Occipital lobe (tissue), 2 donors: Measurements from ENCODE around the gene CRX. TPM values are rescaled to one million over a fixed set of nuclear protein-coding genes. Genes with fewer than 3 reads are reported as not detected.
"Not testable (repeated sequence)": the region's sequence is repeated elsewhere in the genome, so short reads cannot be mapped to it uniquely, and the experiment has no call there.

Experiments
- DNase-seq: peaks from one replicate; lab custom pipeline; 2025; lab: John Stamatoyannopoulos, UW
- total RNA-seq: library from RNA; depleted of rRNA; stranded (reverse); fragments of >200 nt; gene quantifications from one replicate; pipeline ENCODE4 v1.2.3, GENCODE V29; 2014

The CRX gene
- not detected for total RNA-seq

DNA sequence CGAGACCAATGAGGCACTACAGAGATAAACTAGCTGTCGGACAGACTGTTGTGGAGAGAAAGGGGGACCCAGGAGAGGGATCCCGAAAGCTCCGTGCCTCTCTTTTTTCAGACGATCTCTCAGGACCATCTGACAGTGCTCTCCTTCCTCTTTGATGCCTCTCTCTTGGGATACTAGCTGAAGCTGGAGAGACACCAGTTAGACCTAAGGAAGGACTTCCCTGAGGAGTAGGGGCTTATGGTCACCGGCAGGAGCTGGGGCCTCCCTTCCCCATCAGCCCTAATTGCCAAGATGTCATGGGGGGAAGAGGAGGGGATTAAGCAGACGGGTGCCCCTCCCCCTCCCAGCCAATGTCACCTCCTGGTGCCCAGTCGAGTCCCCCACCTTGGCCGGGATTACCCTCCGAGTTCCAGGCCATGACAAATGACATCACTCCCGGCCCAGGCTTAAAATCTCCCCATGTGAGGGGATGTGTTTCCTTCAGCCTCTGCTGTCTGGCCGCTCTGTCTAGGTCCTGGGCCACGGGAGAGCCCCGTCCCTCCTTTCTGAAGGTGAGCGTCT lies at the start of gene CRX:
Gene CRX, plus strand, starts transcription at position 478 of the 561 bp plus-strand sequence. CDS start 12,507 bp downstream, outside the sequence.
- no peak for DNase-seq

DNA sequence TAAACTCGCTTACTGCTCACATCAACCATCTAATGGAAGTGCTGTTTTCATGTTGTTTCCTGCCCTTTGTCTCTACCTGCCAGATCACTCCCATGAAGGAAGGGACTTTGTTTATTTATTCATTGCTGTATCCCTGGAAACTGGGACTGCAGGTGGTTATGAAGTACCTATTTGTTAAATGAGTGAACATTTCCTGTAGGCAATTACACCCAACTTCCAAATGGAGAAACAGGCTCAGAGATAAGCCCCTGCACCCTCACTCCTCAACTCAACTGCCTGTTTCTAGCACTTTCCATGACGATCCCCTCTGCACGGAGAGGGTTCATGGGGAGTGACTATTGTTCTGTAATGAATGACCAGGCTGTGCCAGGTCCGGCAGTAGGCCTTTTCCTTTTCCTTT lies 45.2 kb upstream of the CRX start:
- DNase-seq: no peak

DNA sequence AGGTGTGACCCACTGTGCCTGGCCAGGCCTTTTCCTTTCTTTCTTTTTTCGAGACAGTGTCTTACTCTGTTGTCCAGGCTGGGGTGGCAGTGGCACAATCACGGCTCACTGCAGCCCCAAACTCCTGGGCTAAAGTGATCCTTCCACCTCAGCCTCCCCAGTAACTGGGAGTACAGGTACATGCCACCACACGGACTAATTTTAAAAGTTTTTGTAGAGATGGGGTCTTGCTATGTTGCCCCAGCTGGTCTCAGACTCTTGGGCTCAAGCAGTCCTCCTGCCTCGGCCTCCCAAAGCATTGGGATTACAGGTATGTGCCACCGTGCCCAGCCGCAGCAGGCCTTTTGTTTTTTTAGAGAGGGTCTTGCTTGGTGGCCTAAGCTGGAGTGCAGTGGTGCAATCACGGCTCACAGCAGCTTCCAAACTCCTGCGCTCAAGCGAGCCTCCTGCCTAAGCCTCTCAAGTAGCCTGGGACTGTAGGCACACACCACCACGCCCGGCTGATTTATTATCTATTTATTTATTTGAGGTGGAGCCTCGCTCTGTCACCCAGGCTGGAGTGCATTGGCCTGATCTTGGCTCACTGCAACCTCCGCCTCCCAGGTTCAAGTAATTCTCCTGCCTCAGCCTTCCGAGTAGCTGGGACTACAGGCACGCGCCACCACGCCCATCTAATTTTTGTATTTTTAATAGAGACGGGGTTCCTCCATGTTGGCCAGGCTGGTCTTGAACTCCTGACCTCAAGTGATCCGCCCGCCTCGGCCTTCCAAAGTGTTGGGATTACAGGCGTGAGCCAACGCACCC lies 44.3 kb upstream of the CRX start:
- DNase-seq: not testable (repeated sequence)

DNA sequence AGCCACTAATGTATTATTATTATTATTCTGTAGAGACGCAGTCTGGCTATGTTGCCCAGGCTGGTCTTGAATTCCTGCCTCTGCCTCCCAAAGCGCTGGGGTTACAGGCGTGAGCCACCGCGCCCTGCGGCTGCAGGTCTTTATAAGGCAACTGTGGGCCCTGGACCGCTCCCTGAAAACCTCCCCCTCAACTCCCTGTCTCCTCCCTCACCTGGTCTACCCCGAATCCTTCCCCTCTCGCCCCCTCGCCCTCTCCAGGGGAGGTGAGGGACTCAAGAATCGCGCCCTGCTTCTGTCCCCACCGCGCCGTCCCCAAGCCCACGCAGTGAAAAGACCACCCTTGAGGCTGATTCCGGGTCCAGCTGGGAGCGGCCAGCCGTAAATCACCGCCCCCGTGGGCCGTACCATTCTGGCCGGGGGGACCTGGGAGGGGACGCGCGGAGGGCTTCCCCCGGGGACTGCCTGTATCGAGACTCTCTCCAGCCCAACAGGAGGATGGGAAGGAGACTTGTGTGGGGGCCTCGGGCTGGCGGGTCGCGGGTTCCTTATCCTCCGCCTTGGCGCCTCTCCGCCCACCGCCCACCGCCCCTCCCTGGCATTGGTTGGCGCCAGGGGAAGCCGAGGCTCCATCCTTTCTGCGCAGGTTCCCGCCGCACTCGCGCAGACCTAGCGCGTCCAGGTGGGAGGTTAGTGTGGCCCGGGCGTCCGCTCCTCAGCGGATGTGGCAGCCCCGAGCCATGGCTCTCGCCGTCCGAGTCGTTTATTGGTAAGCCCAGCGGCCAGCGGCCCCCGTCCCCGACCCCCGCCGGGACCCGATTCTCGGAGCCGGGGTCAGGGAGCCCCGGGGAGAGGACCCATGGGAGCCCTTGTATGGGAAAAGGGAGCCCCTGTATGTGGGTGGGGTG lies 43.4 kb upstream of the CRX start, which contains the start of gene SELENOW:
Gene SELENOW, plus strand, starts transcription at position 655 of the 905 bp plus-strand sequence. Its CDS starts 83 bp downstream, at position 738.
- DNase-seq: peak; percentile 87

DNA sequence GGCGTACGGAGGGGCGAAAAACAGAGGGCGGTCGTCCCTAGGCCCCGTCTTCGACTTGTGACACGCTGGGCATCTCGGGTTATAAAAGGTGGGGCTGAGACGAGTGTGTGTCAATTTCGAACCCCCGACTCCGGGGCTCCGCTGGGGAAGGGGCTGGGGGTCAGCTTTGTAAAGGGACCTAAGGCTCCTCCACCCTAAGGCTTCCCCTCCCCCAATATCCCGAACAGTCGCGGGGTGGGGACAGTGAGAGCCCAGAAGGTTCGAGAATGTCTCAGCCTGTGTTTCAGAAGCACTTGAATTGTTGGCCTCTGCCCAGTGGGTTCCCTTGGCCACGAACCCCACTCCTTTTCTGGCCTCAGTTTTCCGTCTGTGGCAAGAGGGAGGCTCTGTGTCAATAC lies 42.8 kb upstream of the CRX start:
- DNase-seq: no peak

DNA sequence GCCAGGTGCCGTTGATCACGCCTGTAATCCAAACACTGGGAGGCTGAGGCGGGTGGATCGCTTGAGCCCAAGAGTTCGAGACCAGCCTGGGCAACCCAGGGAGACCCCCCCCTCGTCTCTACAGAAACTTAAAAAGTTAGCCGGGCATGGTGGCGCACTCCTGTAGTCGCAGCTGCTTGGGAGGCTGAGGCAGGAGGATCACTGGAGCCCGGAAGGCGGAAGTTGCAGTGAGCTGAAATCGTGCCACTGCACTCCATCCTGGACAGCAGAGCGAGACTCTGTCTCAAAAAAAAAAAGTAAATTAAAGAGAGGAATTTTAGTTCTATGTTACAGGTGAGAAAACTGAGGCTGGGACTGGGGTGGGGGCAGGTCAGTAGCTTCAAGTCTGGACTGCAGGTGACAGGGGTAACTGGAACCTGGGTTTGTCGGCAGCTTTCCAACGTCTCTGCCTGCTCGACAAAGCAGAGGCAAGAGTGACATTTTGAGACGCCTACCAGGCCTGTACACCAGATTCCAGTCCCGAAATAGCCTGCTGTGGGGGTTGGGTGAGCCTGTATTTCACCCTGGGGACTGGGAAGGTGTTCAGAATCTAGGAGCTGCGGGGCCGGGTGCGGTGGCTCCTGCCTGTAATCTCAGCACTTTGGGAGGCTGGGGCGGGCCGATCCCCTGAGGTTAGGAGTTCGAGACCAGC lies 42.1 kb upstream of the CRX start:
- DNase-seq: peak; percentile 39

DNA sequence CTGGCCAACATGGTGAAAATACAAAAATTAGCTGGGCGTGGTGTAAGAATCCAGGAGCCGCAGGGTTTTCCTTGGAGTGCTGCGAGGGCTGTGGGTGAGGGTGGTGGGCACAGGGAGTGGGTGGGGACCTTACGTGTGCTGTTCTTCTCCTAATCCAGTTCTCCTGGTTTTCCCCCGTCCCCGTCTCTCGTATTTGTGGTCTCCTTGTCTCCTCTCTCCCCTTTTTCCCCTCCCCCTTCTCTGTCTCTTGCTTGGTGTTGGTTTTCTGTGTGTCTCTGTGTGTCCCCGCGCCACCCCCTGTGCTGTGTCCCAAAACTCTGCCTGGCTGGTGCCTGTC lies 41.6 kb upstream of the CRX start:
- DNase-seq: no peak

DNA sequence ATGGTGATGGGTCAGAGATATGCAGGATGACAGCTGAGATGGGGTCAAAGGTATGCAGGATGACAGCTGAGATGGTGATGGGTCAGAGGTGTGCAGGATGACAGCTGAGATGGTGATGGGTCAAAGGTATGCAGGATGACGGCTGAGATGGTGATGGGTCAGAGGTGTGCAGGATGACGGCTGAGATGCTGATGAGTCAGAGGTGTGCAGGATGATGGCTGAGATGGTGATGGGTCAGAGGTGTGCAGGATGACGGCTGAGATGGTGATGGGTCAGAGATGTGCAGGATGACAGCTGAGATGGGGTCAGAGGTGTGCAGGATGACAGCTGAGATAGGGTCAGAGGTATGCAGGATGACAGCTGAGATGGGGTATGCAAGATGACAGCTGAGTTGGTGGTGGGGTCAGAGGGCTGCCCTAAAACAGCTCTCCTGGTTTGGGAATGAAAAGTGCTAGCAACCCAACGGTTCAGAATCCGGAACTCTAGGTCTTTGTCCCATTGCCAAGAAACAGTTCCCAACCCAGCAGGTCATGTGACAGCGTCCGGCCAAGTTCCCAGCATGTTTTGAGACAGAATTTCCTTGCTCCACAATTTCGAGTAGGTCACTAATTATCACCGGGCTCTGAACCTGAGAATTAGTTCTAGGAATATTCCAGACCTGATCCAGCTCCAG lies 40.0 kb upstream of the CRX start:
- DNase-seq: peak; percentile 22

DNA sequence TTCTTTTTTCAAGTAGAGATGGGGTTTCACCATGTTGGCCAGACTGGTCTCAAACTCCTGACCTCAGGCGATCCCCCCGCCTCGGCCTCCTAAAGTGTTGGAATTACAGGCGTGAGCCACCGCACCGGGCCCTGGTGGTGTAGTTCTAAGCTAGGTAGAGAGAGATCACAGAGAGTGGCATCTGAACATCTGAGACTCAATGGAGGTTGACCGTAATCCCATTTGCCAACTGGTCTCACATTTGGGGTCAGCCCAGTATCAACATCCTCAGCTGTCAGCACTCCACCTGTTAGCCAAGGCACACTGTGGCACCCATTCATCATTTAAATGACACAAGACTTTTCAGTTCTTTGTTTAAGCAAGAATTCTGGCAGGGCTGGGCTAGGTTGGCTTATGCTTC lies 35.2 kb upstream of the CRX start:
- no peak for DNase-seq

DNA sequence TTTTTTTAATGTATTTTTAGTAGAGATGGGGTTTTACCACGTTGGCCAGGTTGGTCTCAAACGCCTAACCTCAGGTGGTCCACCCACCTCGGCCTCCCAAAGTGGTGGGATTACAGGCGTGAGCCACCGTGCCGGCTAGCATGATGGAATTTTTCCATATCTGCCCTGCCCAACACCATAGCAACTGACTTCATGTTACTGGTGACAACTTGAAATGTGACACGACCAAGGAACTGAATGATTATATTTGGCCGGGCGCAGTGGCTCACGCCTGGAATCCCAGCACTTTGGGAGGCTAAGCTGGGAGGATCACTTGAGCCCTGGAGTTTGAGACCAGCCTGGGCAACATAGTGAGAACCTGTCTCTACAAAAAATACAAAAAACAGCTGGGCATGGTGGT lies 34.4 kb upstream of the CRX start:
- DNase-seq: not testable (repeated sequence)

DNA sequence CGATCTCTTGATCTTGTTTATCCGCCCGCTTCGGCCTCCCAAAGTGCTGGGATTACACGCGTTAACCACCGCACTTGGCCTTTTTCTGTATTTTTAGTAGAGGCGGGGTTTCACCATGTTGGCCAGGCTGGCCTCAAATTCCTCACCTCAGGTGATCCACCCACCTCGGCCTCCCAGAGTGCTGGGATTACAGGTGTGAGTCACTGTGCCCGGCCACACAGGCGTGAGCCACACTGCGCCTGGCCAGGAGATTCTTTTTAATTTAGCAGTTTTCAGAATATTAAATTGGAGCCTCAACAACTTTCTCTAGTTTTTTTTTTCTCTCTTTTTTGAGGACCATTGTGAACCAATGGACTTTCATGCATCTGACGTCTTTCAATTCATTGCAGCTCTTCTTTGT lies 31.9 kb upstream of the CRX start:
- not testable (repeated sequence) for DNase-seq

DNA sequence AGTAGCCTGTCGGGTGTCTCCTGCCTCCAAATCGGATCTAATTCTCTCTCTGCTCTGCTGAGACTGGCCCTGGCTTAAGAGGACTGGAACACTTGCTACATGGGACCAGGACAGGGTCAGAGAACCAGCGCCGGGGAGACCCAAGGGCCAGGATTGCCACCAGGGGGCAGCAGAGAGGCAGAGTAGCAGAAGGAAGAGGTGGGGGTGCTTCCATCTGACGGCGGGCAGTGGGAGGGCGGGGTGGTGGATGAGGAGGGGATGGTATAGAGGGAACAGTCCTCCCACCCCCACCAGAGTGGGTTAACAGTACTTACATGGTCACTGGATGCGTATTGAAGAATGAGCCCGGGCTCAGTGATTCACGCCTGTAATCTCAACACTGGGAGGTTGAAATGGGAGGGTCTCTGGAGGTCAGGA lies 31.3 kb upstream of the CRX start:
- DNase-seq: peak; percentile 17

DNA sequence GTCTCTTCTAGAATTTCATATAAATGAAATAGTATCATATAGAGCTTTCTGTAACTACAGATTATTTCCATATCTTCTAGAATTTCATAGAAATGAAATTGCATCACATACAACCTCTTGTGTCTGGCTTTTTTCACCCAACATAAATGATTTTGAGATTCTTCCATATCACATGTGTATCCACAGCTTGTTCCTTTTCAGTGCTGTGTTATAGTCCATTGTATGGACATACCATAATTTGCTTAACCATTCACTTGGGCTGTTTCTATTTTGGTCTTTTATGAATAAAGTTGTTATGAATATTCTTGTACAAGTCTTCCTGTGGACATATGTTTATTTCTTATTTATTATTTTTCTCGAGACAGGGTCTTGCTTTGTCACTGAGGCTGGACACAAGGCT lies 29.1 kb upstream of the CRX start:
- DNase-seq: no peak

DNA sequence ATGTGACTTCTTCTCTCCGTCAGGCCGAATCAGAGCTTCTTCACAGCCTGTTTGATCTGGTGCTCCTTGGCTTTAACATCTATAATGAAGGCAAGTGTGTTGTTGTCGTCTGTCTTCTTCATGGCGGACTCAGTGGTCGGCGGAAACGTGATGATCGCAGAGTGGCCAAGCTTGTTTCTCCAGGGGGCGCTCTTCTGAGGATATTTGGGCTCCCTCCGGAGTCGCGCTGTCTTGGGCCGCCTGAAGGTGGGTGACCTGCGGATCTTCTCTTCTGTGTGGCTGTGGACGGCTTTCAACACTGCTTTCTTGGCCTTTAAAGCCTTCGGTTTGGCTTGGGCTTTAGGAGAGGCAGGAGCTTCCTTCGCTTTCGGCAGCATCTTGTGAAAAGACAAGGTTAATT lies 27.2 kb upstream of the CRX start:
- DNase-seq: no peak

DNA sequence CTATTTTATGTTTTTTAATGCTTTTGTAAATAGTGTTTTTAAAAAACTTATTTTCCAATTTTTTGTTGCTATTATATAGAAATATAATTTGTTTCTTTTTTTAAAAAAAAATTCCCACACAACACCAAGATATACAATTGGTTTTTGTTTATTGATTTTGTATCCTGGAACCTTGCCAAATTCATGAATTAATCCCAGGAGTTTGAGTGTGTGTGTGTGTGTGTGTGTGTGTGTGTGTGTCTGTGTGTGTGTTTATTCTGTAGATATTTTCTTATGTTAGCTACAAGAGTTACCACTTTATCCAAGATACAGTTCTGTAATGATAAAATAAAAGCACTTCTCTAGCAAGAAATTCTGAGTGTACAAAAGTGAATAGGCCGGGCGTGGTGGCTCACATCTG lies 25.0 kb upstream of the CRX start:
- no peak for DNase-seq

DNA sequence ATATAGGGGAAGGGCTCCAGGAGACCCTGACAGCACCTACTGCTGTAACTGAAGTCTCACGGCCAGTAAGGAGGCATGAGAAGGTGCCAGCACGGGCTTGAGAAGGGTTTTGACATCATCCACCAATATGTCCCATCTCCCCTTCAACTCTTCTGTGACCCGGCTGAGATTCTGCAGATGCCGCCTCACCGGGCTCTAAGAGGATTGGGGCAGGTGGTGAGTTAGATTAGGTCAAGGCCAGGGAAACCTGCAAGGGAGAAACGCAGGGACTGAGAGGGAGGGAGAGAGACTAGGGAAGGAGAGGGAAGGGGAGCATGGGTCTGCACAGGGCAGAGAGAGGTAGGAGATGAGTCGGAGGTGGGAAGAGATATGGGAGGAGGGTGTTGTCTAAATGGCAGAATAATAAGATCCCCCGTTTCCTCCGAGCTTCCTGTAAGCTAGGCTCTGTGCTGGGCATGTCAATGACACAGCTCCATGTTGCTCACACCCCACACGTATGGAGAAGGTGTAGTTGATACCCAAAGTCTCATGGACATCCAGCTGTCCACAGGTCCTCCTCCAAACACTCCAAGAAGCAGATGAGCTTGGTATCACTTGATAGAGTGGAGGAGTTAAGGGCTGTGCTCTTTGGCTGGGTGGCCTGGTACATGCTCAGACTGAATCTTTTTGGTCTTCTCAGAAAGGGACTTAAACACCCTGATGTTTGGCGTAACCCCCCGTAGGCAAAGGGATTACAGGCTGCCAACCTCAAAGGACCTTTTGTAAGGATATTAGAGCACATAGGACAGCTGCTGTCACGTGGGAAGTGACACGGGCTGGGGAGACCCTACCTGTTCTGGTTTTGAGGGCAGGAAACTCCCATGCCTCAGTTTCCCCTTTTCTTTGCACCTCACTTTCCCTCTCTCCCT lies 23.5 kb upstream of the CRX start:
- DNase-seq: no peak

DNA sequence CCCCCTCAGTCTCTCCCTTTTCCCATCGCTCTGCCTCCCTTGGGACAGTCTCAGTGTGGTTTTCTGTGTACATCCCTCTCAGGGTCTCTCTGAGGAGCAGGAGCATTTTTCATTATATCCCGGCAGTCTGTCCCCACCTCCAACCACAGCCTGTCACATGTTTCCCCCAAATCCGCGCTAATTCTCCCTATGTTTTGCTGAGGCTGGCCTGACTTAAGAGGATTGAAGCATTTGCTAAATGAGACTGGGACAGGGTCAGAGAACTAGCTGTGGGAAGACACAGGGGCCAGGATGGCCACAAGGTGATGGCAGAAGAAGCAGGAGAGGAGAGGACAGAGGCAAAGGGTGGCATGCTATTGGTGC lies 22.9 kb upstream of the CRX start:
- no peak for DNase-seq

DNA sequence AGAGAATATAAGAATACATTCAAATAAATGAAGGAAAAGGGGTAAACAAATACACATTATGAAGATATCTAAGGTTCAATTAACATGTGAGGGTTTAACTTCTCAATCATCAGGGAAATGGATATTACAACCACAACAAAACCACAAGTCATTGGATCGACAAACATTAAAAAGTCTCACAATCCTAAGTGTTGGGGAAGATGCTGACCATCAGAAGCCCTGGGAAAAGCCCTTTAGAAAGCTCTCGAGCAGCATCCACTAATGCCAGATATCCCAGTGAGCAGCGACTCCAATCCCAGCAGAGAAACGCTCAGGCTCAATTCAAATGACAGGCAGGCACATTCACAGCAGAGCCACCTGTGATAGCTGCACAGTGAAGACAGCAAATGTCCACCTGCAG lies 20.5 kb upstream of the CRX start:
- DNase-seq: no peak

DNA sequence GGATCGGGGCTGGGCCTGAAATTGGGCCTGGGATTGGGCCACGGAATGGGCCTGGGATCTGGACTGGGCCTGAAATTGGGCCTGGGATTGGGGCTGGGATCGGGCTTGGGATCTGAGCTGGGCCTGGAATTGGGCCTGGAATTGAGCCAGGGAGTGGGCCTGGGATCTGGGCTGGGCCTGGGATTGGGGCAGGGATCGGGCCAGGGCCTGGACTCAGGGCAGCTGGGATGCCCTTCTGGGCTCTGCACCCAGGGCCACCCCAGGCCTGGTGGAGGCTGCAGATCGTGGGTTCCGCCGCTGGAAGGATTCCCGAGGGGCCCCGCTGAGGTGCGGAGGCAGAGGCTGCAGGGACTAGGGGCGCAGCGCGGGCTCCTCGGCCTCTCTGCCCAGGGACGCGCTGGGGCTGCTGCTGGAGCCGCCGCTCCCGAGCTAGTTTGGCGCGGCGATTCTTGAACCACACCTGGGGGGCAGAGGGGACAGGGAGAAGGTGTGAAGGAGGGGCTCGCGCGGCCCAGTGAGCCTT lies 19.2 kb upstream of the CRX start:
- no peak for DNase-seq

DNA sequence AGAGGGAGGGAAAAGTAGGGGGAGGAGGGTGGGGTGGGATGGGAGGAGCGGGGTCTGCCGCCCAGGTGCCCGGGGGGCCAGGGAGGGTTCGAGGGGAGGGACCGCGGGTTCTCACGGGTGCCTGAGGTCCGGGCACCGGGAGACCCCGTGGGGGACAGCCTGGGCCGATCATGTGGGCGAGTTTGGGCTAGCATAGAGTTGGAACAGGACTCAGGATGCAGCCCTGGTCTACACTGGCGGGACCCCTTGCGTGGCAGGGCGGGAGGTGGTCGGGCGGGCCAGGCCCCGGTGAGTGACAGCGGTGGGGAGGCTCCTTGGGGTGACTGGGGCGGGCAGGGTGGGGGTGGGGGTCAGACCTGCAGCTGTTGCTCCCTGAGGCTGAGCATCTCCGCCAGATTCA lies 18.6 kb upstream of the CRX start:
- DNase-seq: not testable (repeated sequence)
